Activated CD8-positive, alpha-beta memory T cell treated with anti-CD3 and anti-CD28 coated beads for 24 hours (primary cell): Measurements from ENCODE around the gene IGFL2.
A peak's percentile ranks its signal among the peaks of the same experiment; 100 is the strongest.
"Not testable (repeated sequence)": the region's sequence is repeated elsewhere in the genome, so short reads cannot be mapped to it uniquely, and the experiment has no call there.

Experiments
- DNase-seq: peaks from one replicate; pipeline ENCODE4 v3.0.0-alpha.2; 2020

The IGFL2 gene

GRCh38 chr19:46147791-46148288, at the start of gene IGFL2:
TSS of gene IGFL2 (plus strand) at chr19:46148238. CDS start at chr19:46148279, 41 bp downstream.
- DNase-seq = no peak

GRCh38 chr19:46100344-46100743, 47.7 kb upstream of the IGFL2 start:
- no peak for DNase-seq

GRCh38 chr19:46101293-46101692, 46.7 kb upstream of the IGFL2 start:
- DNase-seq = no peak

GRCh38 chr19:46102333-46102732, 45.7 kb upstream of the IGFL2 start:
- not testable (repeated sequence) for DNase-seq

GRCh38 chr19:46107371-46107770, 40.7 kb upstream of the IGFL2 start:
- no peak for DNase-seq

GRCh38 chr19:46109876-46110275, 38.2 kb upstream of the IGFL2 start:
- no peak for DNase-seq

GRCh38 chr19:46111376-46111775, 36.7 kb upstream of the IGFL2 start:
- DNase-seq = no peak

- no peak for DNase-seq
Measured at GRCh38 chr19:46112527-46112926, 35.5 kb upstream of the IGFL2 start.

GRCh38 chr19:46113726-46114125, 34.3 kb upstream of the IGFL2 start:
- DNase-seq = no peak

- peak; percentile 67 for DNase-seq
Measured at GRCh38 chr19:46115396-46116106, 32.5 kb upstream of the IGFL2 start.

- DNase-seq = no peak
Measured at GRCh38 chr19:46116121-46116520, 31.9 kb upstream of the IGFL2 start.

GRCh38 chr19:46118136-46118535, 29.9 kb upstream of the IGFL2 start:
- DNase-seq = no peak

GRCh38 chr19:46124638-46125115, 23.4 kb upstream of the IGFL2 start, which contains the start of gene IGFL3:
TSS of gene IGFL3 (minus strand) at chr19:46124688. CDS start at chr19:46124649, 39 bp downstream.
- DNase-seq = no peak

GRCh38 chr19:46125447-46125846, 22.6 kb upstream of the IGFL2 start:
- DNase-seq = no peak

GRCh38 chr19:46126086-46126580, 21.9 kb upstream of the IGFL2 start:
- DNase-seq = no peak

GRCh38 chr19:46131485-46132143, 16.4 kb upstream of the IGFL2 start:
- no peak for DNase-seq

GRCh38 chr19:46132508-46133100, 15.4 kb upstream of the IGFL2 start:
- no peak for DNase-seq

GRCh38 chr19:46133101-46133627, 14.9 kb upstream of the IGFL2 start:
- no peak for DNase-seq

- DNase-seq = no peak
Measured at GRCh38 chr19:46133777-46134241, 14.2 kb upstream of the IGFL2 start.

- no peak for DNase-seq
Measured at GRCh38 chr19:46134527-46134926, 13.5 kb upstream of the IGFL2 start.

- no peak for DNase-seq
Measured at GRCh38 chr19:46137915-46138473, 10.0 kb upstream of the IGFL2 start.

GRCh38 chr19:46141421-46141820, 6.6 kb upstream of the IGFL2 start:
- DNase-seq = no peak

GRCh38 chr19:46142294-46142693, 5.7 kb upstream of the IGFL2 start:
- no peak for DNase-seq
